Tibial nerve (tissue), 3 donors: ENCODE measurements around the gene TEF.

Experiments
- POLR2A ChIP-seq, 2 donors: fragments of 450-650 bp; IDR thresholded peaks; one replicate each; pipeline ENCODE4 v1.6.1; 2017; ENCODE audit warnings: antibody characterized with exemption in 2 of 2, mild to moderate bottlenecking in 2 of 2, moderate library complexity in 2 of 2
- TF ChIP-seq, protein P1 (sequence below), 5 experiments: fragments of 200-600 bp in 3 of 5; fragments of 450-650 bp in 2 of 5; sonication (generic) in 3 of 5; IDR thresholded peaks; one replicate each; pipeline ENCODE4 v1.5.1; 2016 to 2019; ENCODE audit warnings: antibody characterized with exemption in 5 of 5, mild to moderate bottlenecking in 3 of 5, moderate library complexity in 2 of 5

- TF ChIP-seq, protein P1, sequence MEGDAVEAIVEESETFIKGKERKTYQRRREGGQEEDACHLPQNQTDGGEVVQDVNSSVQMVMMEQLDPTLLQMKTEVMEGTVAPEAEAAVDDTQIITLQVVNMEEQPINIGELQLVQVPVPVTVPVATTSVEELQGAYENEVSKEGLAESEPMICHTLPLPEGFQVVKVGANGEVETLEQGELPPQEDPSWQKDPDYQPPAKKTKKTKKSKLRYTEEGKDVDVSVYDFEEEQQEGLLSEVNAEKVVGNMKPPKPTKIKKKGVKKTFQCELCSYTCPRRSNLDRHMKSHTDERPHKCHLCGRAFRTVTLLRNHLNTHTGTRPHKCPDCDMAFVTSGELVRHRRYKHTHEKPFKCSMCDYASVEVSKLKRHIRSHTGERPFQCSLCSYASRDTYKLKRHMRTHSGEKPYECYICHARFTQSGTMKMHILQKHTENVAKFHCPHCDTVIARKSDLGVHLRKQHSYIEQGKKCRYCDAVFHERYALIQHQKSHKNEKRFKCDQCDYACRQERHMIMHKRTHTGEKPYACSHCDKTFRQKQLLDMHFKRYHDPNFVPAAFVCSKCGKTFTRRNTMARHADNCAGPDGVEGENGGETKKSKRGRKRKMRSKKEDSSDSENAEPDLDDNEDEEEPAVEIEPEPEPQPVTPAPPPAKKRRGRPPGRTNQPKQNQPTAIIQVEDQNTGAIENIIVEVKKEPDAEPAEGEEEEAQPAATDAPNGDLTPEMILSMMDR (IDR thresholded peaks at IDR 0.05), result no peak
- TF ChIP-seq POLR2A (IDR thresholded peaks at IDR 0.05), result no peak
These were observed 21.6 kb upstream of the TEF start for GRCh38 chr22:41360126-41360525.
